GM19328 (cell line): ENCODE data around the gene RFPL3.
"Not testable (repeated sequence)": the region's sequence is repeated elsewhere in the genome, so short reads cannot be mapped to it uniquely, and the experiment has no call there.

Experiments
- ATAC-seq: cut with Tn5 transposase; IDR thresholded peaks from one replicate; pipeline ENCODE4 v1.9.1; 2021; ENCODE audit warnings: mild to moderate bottlenecking, moderate library complexity; ENCODE audit not compliant: unreplicated experiment

The RFPL3 gene

GRCh38 chr22:32329202-32329645, 28.4 kb upstream of the RFPL3 start:
- no peak for ATAC-seq

GRCh38 chr22:32331236-32331917, 26.3 kb upstream of the RFPL3 start:
- ATAC-seq: no peak

GRCh38 chr22:32331918-32332725, 25.5 kb upstream of the RFPL3 start:
- ATAC-seq: no peak

- no peak for ATAC-seq
These were observed 24.4 kb upstream of the RFPL3 start for GRCh38 chr22:32333141-32333768.

- no peak for ATAC-seq
These were observed 23.7 kb upstream of the RFPL3 start for GRCh38 chr22:32333769-32334659.

GRCh38 chr22:32334660-32335365, 22.9 kb upstream of the RFPL3 start:
- no peak for ATAC-seq

GRCh38 chr22:32335471-32335870, 22.2 kb upstream of the RFPL3 start:
- ATAC-seq: no peak

GRCh38 chr22:32336121-32336603, 21.5 kb upstream of the RFPL3 start:
- ATAC-seq: no peak

GRCh38 chr22:32336771-32337424, 20.8 kb upstream of the RFPL3 start:
- ATAC-seq: no peak

GRCh38 chr22:32337425-32337824, 20.2 kb upstream of the RFPL3 start:
- not testable (repeated sequence) for ATAC-seq

GRCh38 chr22:32338757-32339156, 18.9 kb upstream of the RFPL3 start:
- no peak for ATAC-seq

- ATAC-seq: no peak
These were observed 18.3 kb upstream of the RFPL3 start for GRCh38 chr22:32339190-32340012.

- no peak for ATAC-seq
These were observed 17.3 kb upstream of the RFPL3 start for GRCh38 chr22:32340411-32340810.

- no peak for ATAC-seq
These were observed 16.4 kb upstream of the RFPL3 start for GRCh38 chr22:32341122-32341740.

GRCh38 chr22:32342977-32343376, 14.7 kb upstream of the RFPL3 start:
- no peak for ATAC-seq

GRCh38 chr22:32343941-32344340, 13.7 kb upstream of the RFPL3 start:
- no peak for ATAC-seq

- ATAC-seq: no peak
These were observed 9.5 kb upstream of the RFPL3 start for GRCh38 chr22:32348031-32348611.

GRCh38 chr22:32351875-32352274, 5.8 kb upstream of the RFPL3 start:
- not testable (repeated sequence) for ATAC-seq
